ENCODE measurements around the gene SHISA4. TPM values are rescaled to one million over a fixed set of nuclear protein-coding genes. Genes with fewer than 3 reads are reported as not detected.

SHISA4 gene
- total and polyA plus RNA-seq, 2 donors from 2014 or later = 10.4 to 37.6 TPM

DNA sequence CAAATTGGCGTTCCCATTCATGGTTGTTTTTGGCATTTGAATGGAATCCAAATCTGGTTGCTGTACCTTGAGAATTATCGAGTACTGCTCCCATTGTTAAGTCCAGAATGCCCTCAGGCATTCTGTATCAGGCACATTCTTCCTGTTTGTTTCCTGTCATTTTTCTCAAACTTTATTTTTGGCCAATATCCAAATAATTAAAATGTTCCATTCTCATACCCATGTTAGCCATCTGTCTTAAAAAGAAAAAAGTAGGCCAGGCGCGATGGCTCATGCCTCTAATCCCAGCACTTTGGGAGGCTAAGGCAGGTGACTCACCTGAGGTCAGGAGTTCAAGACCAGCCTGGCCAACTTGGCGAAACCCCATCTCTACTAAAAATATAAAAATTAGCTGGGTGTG lies 29.3 kb upstream of the SHISA4 start:
- Histone ChIP-seq H3K4me1 (ENCODE audit: control insufficient read depth in 2 of 3, insufficient read depth in 2 of 3, low read depth in 1 of 3, low read length in 3 of 3) (no peaks in the 10 kb centered on the region), H3K27ac (ENCODE audit: low read depth in 2 of 2, low read length in 2 of 2) (no peak overlapping the region), H3K9me3 (ENCODE audit: control insufficient read depth in 2 of 3, insufficient read depth in 1 of 3, low read length in 3 of 3) (no peaks in the 10 kb centered on the region), H3K9ac (ENCODE audit: low read length in 3 of 3) (no peak overlapping the region), H3K36me3 (ENCODE audit: control insufficient read depth in 2 of 3, insufficient read depth in 3 of 3, low read length in 3 of 3) (peaks cover 9 to 52% (median 22%) of the 10 kb centered on the region in 3 donors), H3K4me3 (ENCODE audit: low read length in 3 of 3) (no peak overlapping the region), H3K27me3 (ENCODE audit: control insufficient read depth, insufficient read depth, low read length) (no peaks in the 10 kb centered on the region)
- DNase-seq (no peak), FAIRE-seq (no peak)
- TF ChIP-seq, protein P1, sequence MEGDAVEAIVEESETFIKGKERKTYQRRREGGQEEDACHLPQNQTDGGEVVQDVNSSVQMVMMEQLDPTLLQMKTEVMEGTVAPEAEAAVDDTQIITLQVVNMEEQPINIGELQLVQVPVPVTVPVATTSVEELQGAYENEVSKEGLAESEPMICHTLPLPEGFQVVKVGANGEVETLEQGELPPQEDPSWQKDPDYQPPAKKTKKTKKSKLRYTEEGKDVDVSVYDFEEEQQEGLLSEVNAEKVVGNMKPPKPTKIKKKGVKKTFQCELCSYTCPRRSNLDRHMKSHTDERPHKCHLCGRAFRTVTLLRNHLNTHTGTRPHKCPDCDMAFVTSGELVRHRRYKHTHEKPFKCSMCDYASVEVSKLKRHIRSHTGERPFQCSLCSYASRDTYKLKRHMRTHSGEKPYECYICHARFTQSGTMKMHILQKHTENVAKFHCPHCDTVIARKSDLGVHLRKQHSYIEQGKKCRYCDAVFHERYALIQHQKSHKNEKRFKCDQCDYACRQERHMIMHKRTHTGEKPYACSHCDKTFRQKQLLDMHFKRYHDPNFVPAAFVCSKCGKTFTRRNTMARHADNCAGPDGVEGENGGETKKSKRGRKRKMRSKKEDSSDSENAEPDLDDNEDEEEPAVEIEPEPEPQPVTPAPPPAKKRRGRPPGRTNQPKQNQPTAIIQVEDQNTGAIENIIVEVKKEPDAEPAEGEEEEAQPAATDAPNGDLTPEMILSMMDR (IDR thresholded peaks at IDR 0.05; ENCODE audit: borderline replicate concordance, extremely low read depth, insufficient read depth) = no peak
- intact Hi-C loops (cut with DNase I) = no loop called here

DNA sequence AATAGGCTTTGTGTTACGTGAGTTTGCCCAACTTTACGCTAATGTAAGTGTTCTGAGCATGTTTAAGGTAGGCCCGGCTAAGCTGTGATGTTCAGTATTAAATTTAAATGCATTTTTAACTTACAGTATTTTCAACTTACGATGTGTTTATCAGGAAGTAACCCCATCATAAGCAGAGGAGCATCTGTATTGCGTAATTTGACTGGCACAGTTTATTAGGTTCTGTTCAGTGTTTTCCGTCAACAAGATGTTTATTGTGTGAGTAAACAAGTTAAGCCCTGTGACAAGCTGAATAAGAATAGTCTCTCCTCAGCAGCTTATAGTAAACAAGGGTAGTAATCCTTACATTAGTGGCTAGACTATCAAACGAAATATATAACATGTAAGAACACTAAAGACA lies 27.2 kb upstream of the SHISA4 start:
- Histone ChIP-seq H3K4me1 (ENCODE audit: control insufficient read depth in 2 of 3, insufficient read depth in 2 of 3, low read depth in 1 of 3, low read length in 3 of 3) (no peaks in the 10 kb centered on the region), H3K27me3 (ENCODE audit: control insufficient read depth, insufficient read depth, low read length) (no peaks in the 10 kb centered on the region), H3K9ac (ENCODE audit: low read length in 3 of 3) (no peak overlapping the region), H3K9me3 (ENCODE audit: control insufficient read depth in 2 of 3, insufficient read depth in 1 of 3, low read length in 3 of 3) (no peaks in the 10 kb centered on the region), H3K4me3 (ENCODE audit: low read length in 3 of 3) (no peak overlapping the region), H3K27ac (ENCODE audit: low read depth in 2 of 2, low read length in 2 of 2) (no peak overlapping the region), H3K36me3 (ENCODE audit: control insufficient read depth in 2 of 3, insufficient read depth in 3 of 3, low read length in 3 of 3) (peaks cover 5 to 32% (median 12%) of the 10 kb centered on the region in 3 donors)
- intact Hi-C loops (cut with DNase I) = no loop called here
- DNase-seq = no peak
- TF ChIP-seq, protein P1 (IDR thresholded peaks at IDR 0.05; ENCODE audit: borderline replicate concordance, extremely low read depth, insufficient read depth) = no peak
- no peak for FAIRE-seq

GRCh38 chr1:201870397-201870796 lies 18.3 kb upstream of the SHISA4 start:
- TF ChIP-seq, protein P1 (IDR thresholded peaks at IDR 0.05; ENCODE audit: borderline replicate concordance, extremely low read depth, insufficient read depth) = no peak
- no peaks in the 10 kb centered on the region for H3K9me3 ChIP-seq (ENCODE audit: control insufficient read depth in 2 of 3, insufficient read depth in 1 of 3, low read length in 3 of 3)
- intact Hi-C loops (cut with DNase I) = no loop called here

GRCh38 chr1:201874672-201875071 lies 14.0 kb upstream of the SHISA4 start:
- H3K36me3 ChIP-seq (ENCODE audit: control insufficient read depth in 2 of 3, insufficient read depth in 3 of 3, low read length in 3 of 3) = peaks cover 8 to 38% (median 25%) of the 10 kb centered on the region in 3 donors
- intact Hi-C loops (cut with DNase I) = no loop called here
- no peaks in the 10 kb centered on the region for H3K27me3 ChIP-seq (ENCODE audit: control insufficient read depth, insufficient read depth, low read length)
- FAIRE-seq = no peak
- no peak overlapping the region for H3K4me3 ChIP-seq (ENCODE audit: low read length in 3 of 3)
- no peak overlapping the region for H3K27ac ChIP-seq (ENCODE audit: low read depth in 2 of 2, low read length in 2 of 2)
- peaks cover 0 to 4% (median 0%) of the 10 kb centered on the region in 3 donors for H3K4me1 ChIP-seq (ENCODE audit: control insufficient read depth in 2 of 3, insufficient read depth in 2 of 3, low read depth in 1 of 3, low read length in 3 of 3)
- H3K9ac ChIP-seq (ENCODE audit: low read length in 3 of 3) = no peak overlapping the region
- no peak for DNase-seq
- TF ChIP-seq, protein P1 (IDR thresholded peaks at IDR 0.05; ENCODE audit: borderline replicate concordance, extremely low read depth, insufficient read depth) = no peak
- H3K9me3 ChIP-seq (ENCODE audit: control insufficient read depth in 2 of 3, insufficient read depth in 1 of 3, low read length in 3 of 3) = no peaks in the 10 kb centered on the region

More at GRCh38 chr1:201870397-201870796, 18.3 kb upstream of the SHISA4 start:
- Histone ChIP-seq H3K9ac (ENCODE audit: low read length in 3 of 3) (no peak overlapping the region), H3K27ac (ENCODE audit: low read depth in 2 of 2, low read length in 2 of 2) (no peak overlapping the region), H3K36me3 (ENCODE audit: control insufficient read depth in 2 of 3, insufficient read depth in 3 of 3, low read length in 3 of 3) (peaks cover 12 to 64% (median 33%) of the 10 kb centered on the region in 3 donors), H3K27me3 (ENCODE audit: control insufficient read depth, insufficient read depth, low read length) (no peaks in the 10 kb centered on the region), H3K4me1 (ENCODE audit: control insufficient read depth in 2 of 3, insufficient read depth in 2 of 3, low read depth in 1 of 3, low read length in 3 of 3) (no peaks in the 10 kb centered on the region), H3K4me3 (ENCODE audit: low read length in 3 of 3) (no peak overlapping the region)
- DNase-seq (no peak), FAIRE-seq (no peak)
